22Rv1 (cell line): Measurements from ENCODE around the gene INSIG2.

Experiments used
- ZFX ChIP-seq: fragments of 450-650 bp; IDR thresholded peaks from 2 replicates; pipeline ENCODE4 v1.6.1; 2017; ENCODE audit warnings: antibody characterized with exemption, borderline replicate concordance
- TF ChIP-seq, protein P1 (sequence below): fragments of 450-650 bp; IDR thresholded peaks from 2 replicates; pipeline ENCODE4 v1.5.1; 2017; ENCODE audit warnings: mild to moderate bottlenecking

DNA sequence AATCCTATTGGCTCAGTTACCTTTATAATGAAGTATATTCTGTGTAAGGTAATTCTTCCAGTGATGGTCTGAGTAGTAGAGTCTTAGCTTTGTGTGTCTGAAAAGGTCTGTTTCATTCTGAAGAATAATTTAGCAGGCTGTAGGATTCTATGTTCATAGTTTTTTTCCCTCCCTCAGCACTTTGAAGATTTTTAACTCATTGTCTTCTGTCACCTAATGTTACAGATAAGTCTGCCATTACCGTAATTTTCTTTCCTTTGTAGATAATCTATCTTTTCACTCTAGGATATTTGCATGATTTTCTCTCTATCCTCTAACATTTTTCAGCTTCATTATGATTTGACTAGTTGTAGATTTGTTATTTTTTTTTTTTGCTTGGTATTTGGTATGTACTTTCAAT lies 22.7 kb downstream of the INSIG2 start:
- TF ChIP-seq, protein P1, sequence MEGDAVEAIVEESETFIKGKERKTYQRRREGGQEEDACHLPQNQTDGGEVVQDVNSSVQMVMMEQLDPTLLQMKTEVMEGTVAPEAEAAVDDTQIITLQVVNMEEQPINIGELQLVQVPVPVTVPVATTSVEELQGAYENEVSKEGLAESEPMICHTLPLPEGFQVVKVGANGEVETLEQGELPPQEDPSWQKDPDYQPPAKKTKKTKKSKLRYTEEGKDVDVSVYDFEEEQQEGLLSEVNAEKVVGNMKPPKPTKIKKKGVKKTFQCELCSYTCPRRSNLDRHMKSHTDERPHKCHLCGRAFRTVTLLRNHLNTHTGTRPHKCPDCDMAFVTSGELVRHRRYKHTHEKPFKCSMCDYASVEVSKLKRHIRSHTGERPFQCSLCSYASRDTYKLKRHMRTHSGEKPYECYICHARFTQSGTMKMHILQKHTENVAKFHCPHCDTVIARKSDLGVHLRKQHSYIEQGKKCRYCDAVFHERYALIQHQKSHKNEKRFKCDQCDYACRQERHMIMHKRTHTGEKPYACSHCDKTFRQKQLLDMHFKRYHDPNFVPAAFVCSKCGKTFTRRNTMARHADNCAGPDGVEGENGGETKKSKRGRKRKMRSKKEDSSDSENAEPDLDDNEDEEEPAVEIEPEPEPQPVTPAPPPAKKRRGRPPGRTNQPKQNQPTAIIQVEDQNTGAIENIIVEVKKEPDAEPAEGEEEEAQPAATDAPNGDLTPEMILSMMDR: no peak
- no peak for TF ChIP-seq ZFX
